HepG2 (cell line): Measurements from ENCODE around the gene MPP7. TPM values are rescaled to one million over a fixed set of nuclear protein-coding genes. Genes with fewer than 3 reads are reported as not detected.

Experiments used
- ATAC-seq: fragments of 200-7000 bp; cut with Tn5 transposase; 3 replicates; pipeline ENCODE4 v1.9.1; 2020; ENCODE audit warnings: mild to moderate bottlenecking, moderate library complexity
- BruUV-seq: library from RNA; stranded (reverse); fragments of 400-500 nt; replicated peaks from 2 replicates; lab custom pipeline; 2021; lab: Mats Ljungman, UMichigan
- CTCF ChIA-PET: fragments of 300-600 bp; formaldehyde crosslinking; extraction: SDS; loops from one replicate; lab custom pipeline; 2021; ENCODE audit warnings: low total read pairs, inconsistent platforms, low intra/inter-chr PET ratio; lab: Yijun Ruan, JAX
- POLR2A ChIA-PET: fragments of 350-600 bp; sonication (Branson Sonifier 250); formaldehyde crosslinking; loops from one replicate; lab custom pipeline; 2020; ENCODE audit warnings: antibody characterized with exemption, inconsistent platforms; lab: Yijun Ruan, JAX
- DNase-seq: peaks from one replicate; pipeline ENCODE4 v3.0.0-alpha.2; 2015; ENCODE audit warnings: low spot score
- FAIRE-seq: peaks from 3 replicates; lab custom pipeline; 2011; peaks lifted over from hg19 to GRCh38; lab: Jason Lieb, UNC
- H2AFZ ChIP-seq: one replicate; pipeline ENCODE4 v1.6.1; 2011; ENCODE audit warnings: low read length, inconsistent platforms
- H3K27ac ChIP-seq: fragments of 300-600 bp; 3 replicates; pipeline ENCODE4 v1.8.0; 2011; ENCODE audit warnings: mixed run types, mild to moderate bottlenecking, mixed read lengths, low read length, inconsistent platforms; ENCODE audit not compliant: insufficient read depth; ENCODE audit errors: extremely low read length
- H3K27me3 ChIP-seq, 2 experiments: fragments of 200-600 bp in 1 of 2; 2 replicates in 1 of 2; 3 replicates in 1 of 2; pipeline versions ENCODE4 v1.6.0 to v1.8.0; 2011; ENCODE audit warnings: low read length in 2 of 2, mild to moderate bottlenecking in 2 of 2, moderate library complexity in 2 of 2, inconsistent platforms in 1 of 2; ENCODE audit not compliant: insufficient read depth in 2 of 2, control insufficient read depth in 1 of 2
- H3K36me3 ChIP-seq, 2 experiments: fragments of 200-600 bp in 1 of 2; replicated peaks in 1 of 2; 2 replicates in 1 of 2; 3 replicates in 1 of 2; pipeline versions ENCODE4 v1.5.1 to v1.8.0; 2011; ENCODE audit warnings: low read length in 2 of 2, inconsistent platforms in 1 of 2; ENCODE audit not compliant: insufficient read depth in 2 of 2, control insufficient read depth in 1 of 2
- H3K4me1 ChIP-seq: 2 replicates; pipeline ENCODE4 v1.5.1; 2012; ENCODE audit warnings: low read length, inconsistent platforms; ENCODE audit not compliant: insufficient read depth
- H3K4me2 ChIP-seq: 2 replicates; pipeline ENCODE4 v1.6.0; 2011; ENCODE audit warnings: low read depth, low read length, inconsistent platforms
- H3K4me3 ChIP-seq, 3 experiments: fragments of 200-600 bp in 1 of 3; sonication (generic), shearing (Covaris generic) in 1 of 3; replicated peaks in 1 of 3; 2 replicates each; pipeline ENCODE4 v1.5.1; 2011 to 2016; ENCODE audit warnings: low read length in 3 of 3, inconsistent platforms in 2 of 3, low read depth in 2 of 3, mild to moderate bottlenecking in 2 of 3, control low read depth in 1 of 3, mixed read lengths in 1 of 3; ENCODE audit not compliant: insufficient read depth in 1 of 3
- H3K79me2 ChIP-seq: one replicate; pipeline ENCODE4 v1.6.1; 2011; ENCODE audit warnings: low read length, inconsistent platforms; ENCODE audit not compliant: insufficient read depth
- H3K9ac ChIP-seq: 2 replicates; pipeline ENCODE4 v1.6.0; 2011; ENCODE audit warnings: mild to moderate bottlenecking, low read depth, low read length, inconsistent platforms; ENCODE audit not compliant: insufficient read depth
- H3K9me3 ChIP-seq: 2 replicates; pipeline ENCODE4 v1.5.1; 2012; ENCODE audit warnings: mild to moderate bottlenecking, low read length
- H4K20me1 ChIP-seq: 2 replicates; pipeline ENCODE4 v1.6.0; 2011; ENCODE audit warnings: inconsistent platforms, mild to moderate bottlenecking, low read length, moderate library complexity; ENCODE audit not compliant: insufficient read depth
- CBX1 ChIP-seq: IDR thresholded peaks from one replicate; pipeline ENCODE4 v1.6.1; 2016; ENCODE audit warnings: antibody characterized with exemption, low read depth
- CTCF ChIP-seq: sonication (generic); formaldehyde crosslinking; IDR thresholded peaks from 2 replicates; pipeline ENCODE4 v1.5.0; 2020; ENCODE audit warnings: mild to moderate bottlenecking, missing genetic modification reagents, moderate library complexity
- HNRNPLL ChIP-seq: fragments of 200-400 bp; formaldehyde crosslinking; IDR thresholded peaks from 2 replicates; pipeline ENCODE4 v1.6.1; 2017; ENCODE audit warnings: mild to moderate bottlenecking, low read depth, low read length; ENCODE audit not compliant: poor library complexity, severe bottlenecking
- HOXA7 ChIP-seq: sonication (generic); formaldehyde crosslinking; IDR thresholded peaks from 2 replicates; pipeline ENCODE4 v1.8.1; 2022; ENCODE audit warnings: mild to moderate bottlenecking, missing genetic modification reagents, moderate library complexity
- KAT2B ChIP-seq: fragments of 150-350 bp; IDR thresholded peaks from 2 replicates; pipeline ENCODE4 v1.6.1; 2014; ENCODE audit warnings: low read depth, low read length, borderline replicate concordance
- KDM3A ChIP-seq: IDR thresholded peaks from 2 replicates; pipeline ENCODE4 v1.6.1; 2018; ENCODE audit warnings: low read depth, missing compliant biosample characterization
- PPARG ChIP-seq: conservative IDR thresholded peaks from 2 replicates; pipeline ENCODE4 v1.6.1; 2016; ENCODE audit warnings: missing biosample characterization, missing genetic modification reagents
- YEATS2 ChIP-seq: sonication (generic); formaldehyde crosslinking; IDR thresholded peaks from 2 replicates; pipeline ENCODE4 v1.4.0; 2020; ENCODE audit warnings: missing genetic modification reagents, borderline replicate concordance
- ZC3H13 ChIP-seq: sonication (generic); formaldehyde crosslinking; IDR thresholded peaks from 2 replicates; pipeline ENCODE4 v1.8.1; 2023; ENCODE audit warnings: mild to moderate bottlenecking, missing genetic modification reagents, moderate library complexity
- ZFP36L1 ChIP-seq: sonication (generic); formaldehyde crosslinking; IDR thresholded peaks from 2 replicates; pipeline ENCODE4 v1.8.0; 2022; ENCODE audit warnings: mild to moderate bottlenecking, missing genetic modification reagents, moderate library complexity
- ZNF333 ChIP-seq: sonication (generic); formaldehyde crosslinking; IDR thresholded peaks from 2 replicates; pipeline ENCODE4 v1.4.0; 2020; ENCODE audit warnings: mild to moderate bottlenecking, missing genetic modification reagents, borderline replicate concordance
- ZNF609 ChIP-seq: sonication (generic); formaldehyde crosslinking; IDR thresholded peaks from 2 replicates; pipeline ENCODE4 v1.4.0; 2020; ENCODE audit warnings: mild to moderate bottlenecking, missing genetic modification reagents, borderline replicate concordance
- ZNF768 ChIP-seq: sonication (generic); formaldehyde crosslinking; IDR thresholded peaks from 2 replicates; pipeline ENCODE4 v1.4.0; 2020; ENCODE audit warnings: missing genetic modification reagents
- ZNF841 ChIP-seq: sonication (generic); formaldehyde crosslinking; IDR thresholded peaks from 2 replicates; pipeline ENCODE4 v1.8.1; 2023; ENCODE audit warnings: missing genetic modification reagents, borderline replicate concordance
- ZSCAN30 ChIP-seq: sonication (generic); formaldehyde crosslinking; IDR thresholded peaks from 2 replicates; pipeline ENCODE4 v1.5.0; 2020; ENCODE audit warnings: mild to moderate bottlenecking, missing genetic modification reagents
- WGBS: methylation state at CpG from one replicate; pipeline ENCODE4 v1.1.6; 2017; ENCODE audit warnings: low lambda C conversion rate; 5-methylcytosine and 5-hydroxymethylcytosine counted together
- in situ Hi-C: cut with HindIII; loops from 2 replicates; pipeline ENCODE4 v1.10.0; 2017; ENCODE audit warnings: low pct_unique_long_range_greater_than_20kb; ENCODE audit not compliant: extremely low pct_ligation_motif_present
- intact Hi-C: fragments of 100-400 bp; cut with micrococcal nuclease; formaldehyde crosslinking; loops from one replicate; pipeline ENCODE4 v1.10.0; 2022; ENCODE audit not compliant: unreplicated experiment
- polyA plus RNA-seq, 8 experiments: library from polyadenylated mRNA; depleted of rRNA in 3 of 8; stranded (reverse) in 7 of 8; unstranded in 1 of 8; fragments of >200 nt; fragmentation: Illumina TruSeq in 4 of 8; extraction: Trizol in 4 of 8; gene quantifications; 2 replicates each; pipeline versions ENCODE4 v1.2.1 to v1.2.3, GENCODE V29; 2011 to 2016; ENCODE audit warnings: low read depth in 4 of 8, missing spikeins in 1 of 8, mixed read lengths in 1 of 8; ENCODE audit not compliant: insufficient read depth in 1 of 8
- total RNA-seq, 5 experiments: library from RNA; depleted of rRNA; stranded (reverse); fragments of >200 nt; fragmentation: Illumina TruSeq; extraction: Trizol; gene quantifications; 2 replicates each; pipeline ENCODE4 v1.2.3, GENCODE V29; 2016; ENCODE audit warnings: low read depth in 1 of 5
- TF ChIP-seq, protein P1 (sequence below): sonication (generic); formaldehyde crosslinking; IDR thresholded peaks from 2 replicates; pipeline ENCODE4 v1.9.0; 2021; ENCODE audit warnings: missing genetic modification reagents, mild to moderate bottlenecking, borderline replicate concordance
- TF ChIP-seq, protein P2 (sequence below): sonication (generic); formaldehyde crosslinking; IDR thresholded peaks from 2 replicates; pipeline ENCODE4 v1.5.1; 2020; ENCODE audit warnings: mild to moderate bottlenecking, missing genetic modification reagents, moderate library complexity

MPP7 gene
- total and polyA plus RNA-seq, 2 of the 13 experiments (the other 11 are each of a cell fraction or from before 2014, with no cell fraction given) = 6.8 to 16.4 TPM

GRCh38 chr10:28316696-28317095 lies 13.8 kb upstream of the MPP7 start:
- ChIA-PET POLR2A (no interaction called here), CTCF (no interaction called here)
- no peak overlapping the region for H3K27ac ChIP-seq
- H4K20me1 ChIP-seq = no peaks in the 10 kb centered on the region
- no peak overlapping the region for H3K4me2 ChIP-seq
- no peak for DNase-seq
- H3K9me3 ChIP-seq = no peaks in the 10 kb centered on the region
- H3K4me1 ChIP-seq = no peaks in the 10 kb centered on the region
- H2AFZ ChIP-seq = no peak overlapping the region
- no peaks in the 10 kb centered on the region for H3K79me2 ChIP-seq
- H3K36me3 ChIP-seq = no peaks in the 10 kb centered on the region
- no peak overlapping the region for H3K4me3 ChIP-seq
- ATAC-seq = no peak
- in situ Hi-C loops = no loop called here
- H3K27me3 ChIP-seq = peaks cover 0 to 8% of the 10 kb centered on the region in 2 experiments; a peak in 1 of 5 replicates
- no peak for FAIRE-seq
- TF ChIP-seq ZSCAN30 = no peak
- TF ChIP-seq CBX1 = no peak
- no peak for TF ChIP-seq HOXA7 (CRISPR knock-in tag)
- TF ChIP-seq KAT2B = no peak
- TF ChIP-seq ZNF609 = no peak
- TF ChIP-seq, protein P1, sequence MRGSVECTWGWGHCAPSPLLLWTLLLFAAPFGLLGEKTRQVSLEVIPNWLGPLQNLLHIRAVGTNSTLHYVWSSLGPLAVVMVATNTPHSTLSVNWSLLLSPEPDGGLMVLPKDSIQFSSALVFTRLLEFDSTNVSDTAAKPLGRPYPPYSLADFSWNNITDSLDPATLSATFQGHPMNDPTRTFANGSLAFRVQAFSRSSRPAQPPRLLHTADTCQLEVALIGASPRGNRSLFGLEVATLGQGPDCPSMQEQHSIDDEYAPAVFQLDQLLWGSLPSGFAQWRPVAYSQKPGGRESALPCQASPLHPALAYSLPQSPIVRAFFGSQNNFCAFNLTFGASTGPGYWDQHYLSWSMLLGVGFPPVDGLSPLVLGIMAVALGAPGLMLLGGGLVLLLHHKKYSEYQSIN (CRISPR knock-in tag) = no peak
- no peak for TF ChIP-seq ZNF333 (CRISPR knock-in tag)
- TF ChIP-seq PPARG = no peak
- TF ChIP-seq, protein P2, sequence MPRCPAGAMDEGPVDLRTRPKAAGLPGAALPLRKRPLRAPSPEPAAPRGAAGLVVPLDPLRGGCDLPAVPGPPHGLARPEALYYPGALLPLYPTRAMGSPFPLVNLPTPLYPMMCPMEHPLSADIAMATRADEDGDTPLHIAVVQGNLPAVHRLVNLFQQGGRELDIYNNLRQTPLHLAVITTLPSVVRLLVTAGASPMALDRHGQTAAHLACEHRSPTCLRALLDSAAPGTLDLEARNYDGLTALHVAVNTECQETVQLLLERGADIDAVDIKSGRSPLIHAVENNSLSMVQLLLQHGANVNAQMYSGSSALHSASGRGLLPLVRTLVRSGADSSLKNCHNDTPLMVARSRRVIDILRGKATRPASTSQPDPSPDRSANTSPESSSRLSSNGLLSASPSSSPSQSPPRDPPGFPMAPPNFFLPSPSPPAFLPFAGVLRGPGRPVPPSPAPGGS (CRISPR knock-in tag) = no peak
- no peak for TF ChIP-seq ZFP36L1 (CRISPR knock-in tag)
- no peak for TF ChIP-seq HNRNPLL
- TF ChIP-seq ZNF768 (CRISPR knock-in tag) = no peak
- TF ChIP-seq CTCF (CRISPR knock-in tag) = no peak
- no peak for TF ChIP-seq KDM3A
- TF ChIP-seq YEATS2 (CRISPR knock-in tag) = no peak
- no peak for TF ChIP-seq ZNF841 (CRISPR knock-in tag)
- TF ChIP-seq ZC3H13 = no peak
- intact Hi-C loops = no loop called here
- WGBS = 50% methylated on average over 5 of the region's 5 CpGs
- BruUV-seq = no TSS peak
- H3K9ac ChIP-seq = no peak overlapping the region
